NCI-H2171 treated with DMSO at 0.1 percent for 48 hours (cell line): ENCODE measurements around the gene EGFL6.
"Not testable (repeated sequence)": the region's sequence is repeated elsewhere in the genome, so short reads cannot be mapped to it uniquely, and the experiment has no call there.

Experiments
- DNase-seq: peaks from one replicate; lab custom pipeline; 2025; lab: John Stamatoyannopoulos, UW

Gene EGFL6

GRCh38 chrX:13652850-13653693, 83.7 kb downstream of the EGFL6 start, which contains the start of gene TCEANC:
Gene TCEANC (plus strand): TSS chrX:13653141. CDS start chrX:13662509, 9,368 bp downstream.
- peak; percentile 92 for DNase-seq

- no peak for DNase-seq
Observed at GRCh38 chrX:13654116-13654515, 84.7 kb downstream of the EGFL6 start.

GRCh38 chrX:13655674-13656073, 86.3 kb downstream of the EGFL6 start:
- DNase-seq = peak; percentile 2

DNA sequence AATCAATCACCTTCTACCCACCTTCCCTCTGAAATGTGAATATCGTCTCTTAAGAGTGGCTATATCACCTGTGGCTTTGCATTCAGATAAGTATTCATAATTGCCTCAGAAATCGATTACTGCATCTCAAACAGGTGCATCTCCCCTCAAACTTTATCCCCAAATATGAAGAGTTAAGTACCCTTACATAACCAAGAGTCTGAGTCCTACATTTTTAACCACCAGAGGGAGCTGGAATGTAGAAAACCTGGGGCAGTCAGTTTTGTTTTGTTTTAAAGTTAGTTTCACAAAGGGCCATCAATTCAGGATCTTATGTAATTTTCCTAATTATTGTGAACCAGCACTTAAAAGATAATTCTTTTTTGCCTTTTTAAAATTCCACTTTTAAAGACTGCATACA, 89.2 kb downstream of the EGFL6 start:
- DNase-seq = peak; percentile 28

DNA sequence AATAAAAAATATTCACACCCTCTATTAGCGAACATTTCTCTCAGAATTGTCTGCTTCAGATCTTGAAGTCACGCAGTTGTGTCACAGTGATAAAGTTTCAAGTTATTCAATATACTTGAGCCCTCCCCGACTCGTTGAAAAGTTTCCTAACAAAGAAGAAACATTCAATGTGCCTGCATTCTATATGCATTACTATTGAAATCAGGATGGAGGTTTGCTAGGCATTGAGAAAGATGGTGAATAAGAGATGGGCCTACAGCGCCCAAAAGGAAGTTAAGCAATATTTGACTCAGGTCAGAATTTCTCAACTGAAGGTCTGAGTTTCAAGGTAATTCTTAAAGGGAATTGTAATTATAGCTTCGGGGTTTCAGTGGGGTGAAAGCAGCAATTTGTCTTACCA, 89.7 kb downstream of the EGFL6 start:
- no peak for DNase-seq

GRCh38 chrX:13661735-13662288, 92.4 kb downstream of the EGFL6 start:
- no peak for DNase-seq

DNA sequence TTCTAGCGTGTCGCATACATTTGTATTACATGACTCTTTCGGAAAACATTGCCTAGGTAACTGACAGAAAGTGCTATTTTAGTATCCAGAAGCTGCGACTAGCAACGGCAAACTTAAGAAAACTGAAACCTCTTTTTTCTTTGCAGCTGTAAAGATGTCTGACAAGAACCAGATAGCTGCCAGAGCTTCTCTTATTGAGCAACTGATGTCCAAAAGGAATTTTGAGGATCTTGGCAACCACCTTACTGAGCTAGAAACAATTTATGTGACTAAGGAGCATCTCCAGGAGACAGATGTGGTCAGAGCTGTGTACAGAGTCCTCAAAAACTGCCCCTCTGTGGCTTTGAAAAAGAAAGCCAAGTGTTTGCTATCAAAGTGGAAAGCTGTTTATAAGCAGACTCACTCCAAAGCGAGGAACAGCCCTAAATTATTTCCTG, 93.0 kb downstream of the EGFL6 start:
- no peak for DNase-seq

GRCh38 chrX:13664020-13664419, 94.6 kb downstream of the EGFL6 start:
- no peak for DNase-seq

DNA sequence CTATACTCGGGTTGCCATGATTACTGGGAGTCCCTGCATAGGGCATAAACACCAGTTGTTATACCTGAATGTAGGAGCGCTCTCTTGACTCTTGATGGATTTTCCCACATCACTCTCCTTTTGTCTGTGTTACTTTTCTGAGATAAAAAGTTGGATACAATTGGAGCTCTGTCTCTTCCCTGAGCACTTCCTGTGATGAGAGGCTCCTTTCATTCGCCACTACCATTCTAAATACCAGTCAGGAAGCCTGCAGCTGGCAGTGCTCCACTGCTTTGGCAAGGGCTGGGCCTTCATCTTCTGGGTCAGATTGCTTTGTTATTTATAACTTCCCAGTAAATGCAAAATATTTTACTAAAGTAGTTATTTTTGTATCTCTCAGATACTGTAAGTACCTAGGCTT, 97.4 kb downstream of the EGFL6 start:
- no peak for DNase-seq

- DNase-seq = no peak
Observed at GRCh38 chrX:13667919-13668318, 98.5 kb downstream of the EGFL6 start.

GRCh38 chrX:13669246-13669737, 99.9 kb downstream of the EGFL6 start:
- no peak for DNase-seq

DNA sequence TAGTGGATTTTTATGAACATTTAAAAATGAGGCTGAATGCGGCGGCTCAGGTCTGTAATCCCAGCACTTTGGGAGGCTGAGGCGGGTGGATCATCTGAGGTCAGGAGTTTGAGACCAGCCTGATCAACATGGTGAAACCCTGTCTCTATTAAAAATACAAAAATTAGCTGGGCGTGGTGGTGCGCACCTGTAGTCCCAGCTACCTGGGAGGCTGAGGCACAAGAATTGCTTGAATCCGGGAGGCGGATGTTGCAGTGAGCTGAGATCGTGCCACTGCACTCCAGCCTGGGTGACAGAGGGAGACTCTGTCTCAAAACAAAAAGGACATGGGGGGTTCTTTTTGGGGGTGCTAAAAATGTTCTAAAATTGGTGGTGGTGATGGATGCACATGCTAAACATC, 100.4 kb downstream of the EGFL6 start:
- DNase-seq = not testable (repeated sequence)

GRCh38 chrX:13670197-13670596, 100.8 kb downstream of the EGFL6 start:
- DNase-seq = no peak

DNA sequence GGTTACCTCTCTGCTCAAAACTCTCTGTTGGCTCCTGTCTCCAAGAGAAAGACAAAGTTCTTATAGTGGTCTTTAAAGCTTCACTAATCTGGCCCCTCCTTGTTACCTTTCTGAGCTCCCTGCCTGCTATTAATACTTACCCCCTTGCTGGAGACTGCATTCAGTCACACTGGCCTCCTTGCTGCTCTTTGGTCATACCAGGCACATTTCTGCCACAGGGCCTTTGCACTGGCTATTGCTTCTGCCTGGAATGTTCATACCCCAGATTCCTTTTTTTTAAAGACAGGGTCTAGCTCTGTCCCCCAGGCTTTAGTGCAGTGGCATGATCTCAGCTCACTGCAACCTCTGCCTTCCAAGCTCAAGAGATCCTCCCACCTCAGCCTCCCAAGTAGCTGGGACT, 103.6 kb downstream of the EGFL6 start:
- DNase-seq = no peak

DNA sequence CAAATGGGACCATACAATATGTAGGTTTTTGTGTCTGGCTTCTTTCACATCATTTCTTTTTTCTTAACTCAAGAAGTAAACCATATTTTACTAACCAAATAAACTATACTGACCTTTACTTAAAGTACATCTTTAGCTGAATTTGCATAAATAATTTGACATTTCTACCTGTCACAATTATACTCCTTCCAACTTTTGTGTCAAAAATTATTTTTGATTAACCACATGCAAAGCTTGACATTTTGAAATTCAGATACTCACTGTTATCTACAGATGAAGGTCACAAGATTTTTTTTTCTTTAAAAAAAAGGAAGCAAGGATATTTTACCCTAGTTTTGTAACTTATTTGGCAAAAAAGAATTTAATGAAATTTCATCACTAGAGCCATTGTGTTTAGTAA, 107.5 kb downstream of the EGFL6 start:
- no peak for DNase-seq

GRCh38 chrX:13679700-13680099, 110.3 kb downstream of the EGFL6 start:
- not testable (repeated sequence) for DNase-seq

GRCh38 chrX:13681595-13681994, 112.2 kb downstream of the EGFL6 start:
- no peak for DNase-seq
